HEK293 (cell line): ENCODE results near the gene SERTAD1.

Experiments used
- CTCF ChIA-PET: fragments of 350-600 bp; formaldehyde crosslinking; extraction: SDS; loops from one replicate; lab custom pipeline; 2021; ENCODE audit warnings: antibody characterized with exemption; lab: Yijun Ruan, JAX
- POLR2A ChIA-PET: fragments of 300-600 bp; formaldehyde crosslinking; extraction: SDS; loops from one replicate; lab custom pipeline; 2020; ENCODE audit warnings: antibody characterized with exemption, inconsistent platforms; lab: Yijun Ruan, JAX
- H3K27ac ChIP-seq: fragments of 200-500 bp; sonication (Bioruptor generic); 2 replicates; pipeline ENCODE4 v1.5.1; 2014; ENCODE audit warnings: low read depth, low read length, control low read depth, inconsistent platforms; ENCODE audit errors: extremely low read depth
- H3K36me3 ChIP-seq, 2 experiments: fragments of 200-500 bp in 1 of 2; sonication (Bioruptor generic) in 1 of 2; 1 replicate in 1 of 2; 2 replicates in 1 of 2; pipeline ENCODE4 v1.5.1; 2014 to 2017; ENCODE audit warnings: inconsistent platforms in 2 of 2, low read length in 2 of 2; ENCODE audit not compliant: control insufficient read depth in 2 of 2, insufficient read depth in 1 of 2
- H3K4me1 ChIP-seq: fragments of 200-500 bp; sonication (Bioruptor generic); 2 replicates; pipeline ENCODE4 v1.5.1; 2014; ENCODE audit warnings: mild to moderate bottlenecking, low read length, inconsistent platforms; ENCODE audit not compliant: control insufficient read depth, insufficient read depth
- H3K4me3 ChIP-seq: 2 replicates; pipeline ENCODE4 v1.5.1; 2011; ENCODE audit warnings: low read depth, mild to moderate bottlenecking, control low read depth, low read length, moderate library complexity
- H3K9me3 ChIP-seq: fragments of 200-500 bp; sonication (Bioruptor generic); 2 replicates; pipeline ENCODE4 v1.5.1; 2014; ENCODE audit warnings: low read depth, low read length, inconsistent platforms; ENCODE audit not compliant: control insufficient read depth, insufficient read depth
- BCL11B ChIP-seq: fragments of 450-650 bp; formaldehyde crosslinking; IDR thresholded peaks from 2 replicates; pipeline ENCODE4 v1.5.1; 2016; ENCODE audit warnings: low read depth, missing biosample characterization, missing genetic modification characterization
- SP2 ChIP-seq: fragments of 450-650 bp; formaldehyde crosslinking; IDR thresholded peaks from 2 replicates; pipeline ENCODE4 v1.5.1; 2016; ENCODE audit warnings: missing biosample characterization, missing genetic modification characterization
- ZBTB21 ChIP-seq: fragments of 450-650 bp; formaldehyde crosslinking; IDR thresholded peaks from 2 replicates; pipeline ENCODE4 v1.5.1; 2017; ENCODE audit warnings: missing biosample characterization, missing genetic modification characterization
- ZBTB8A ChIP-seq: fragments of 450-650 bp; formaldehyde crosslinking; IDR thresholded peaks from 2 replicates; pipeline ENCODE4 v1.5.1; 2016; ENCODE audit warnings: missing biosample characterization, missing genetic modification characterization
- ZFP3 ChIP-seq: fragments of 450-650 bp; formaldehyde crosslinking; IDR thresholded peaks from 2 replicates; pipeline ENCODE4 v1.5.1; 2016; ENCODE audit warnings: low read depth, missing biosample characterization, missing genetic modification characterization
- ZNF132 ChIP-seq: fragments of 450-650 bp; formaldehyde crosslinking; IDR thresholded peaks from 2 replicates; pipeline ENCODE4 v1.5.1; 2017; ENCODE audit warnings: missing biosample characterization, missing genetic modification characterization, borderline replicate concordance
- ZNF133 ChIP-seq: fragments of 450-650 bp; formaldehyde crosslinking; IDR thresholded peaks from 2 replicates; pipeline ENCODE4 v1.5.1; 2016; ENCODE audit warnings: missing biosample characterization, missing genetic modification characterization
- ZNF155 ChIP-seq: fragments of 450-650 bp; formaldehyde crosslinking; IDR thresholded peaks from 2 replicates; pipeline ENCODE4 v1.5.1; 2016; ENCODE audit warnings: missing biosample characterization, missing genetic modification characterization
- ZNF175 ChIP-seq: fragments of 450-650 bp; formaldehyde crosslinking; IDR thresholded peaks from 2 replicates; pipeline ENCODE4 v1.5.1; 2016; ENCODE audit warnings: missing biosample characterization, missing genetic modification characterization
- ZNF2 ChIP-seq: fragments of 450-650 bp; formaldehyde crosslinking; IDR thresholded peaks from 2 replicates; pipeline ENCODE4 v1.5.1; 2016; ENCODE audit warnings: missing biosample characterization, missing genetic modification characterization
- ZNF214 ChIP-seq: fragments of 450-650 bp; formaldehyde crosslinking; IDR thresholded peaks from 2 replicates; pipeline ENCODE4 v1.5.1; 2017; ENCODE audit warnings: missing biosample characterization, mild to moderate bottlenecking, missing genetic modification characterization, borderline replicate concordance
- ZNF221 ChIP-seq: fragments of 450-650 bp; formaldehyde crosslinking; IDR thresholded peaks from 2 replicates; pipeline ENCODE4 v1.5.1; 2017; ENCODE audit warnings: missing biosample characterization, missing genetic modification characterization, borderline replicate concordance
- ZNF335 ChIP-seq: fragments of 450-650 bp; formaldehyde crosslinking; conservative IDR thresholded peaks from 2 replicates; pipeline ENCODE4 v1.5.1; 2016; ENCODE audit warnings: missing biosample characterization, missing genetic modification characterization
- ZNF394 ChIP-seq: fragments of 450-650 bp; formaldehyde crosslinking; IDR thresholded peaks from 2 replicates; pipeline ENCODE4 v1.5.1; 2016; ENCODE audit warnings: missing biosample characterization, missing genetic modification characterization, mild to moderate bottlenecking, moderate library complexity, borderline replicate concordance
- ZNF501 ChIP-seq: fragments of 450-650 bp; formaldehyde crosslinking; IDR thresholded peaks from 2 replicates; pipeline ENCODE4 v1.5.1; 2016; ENCODE audit warnings: missing biosample characterization, missing genetic modification characterization
- ZNF510 ChIP-seq: fragments of 450-650 bp; formaldehyde crosslinking; IDR thresholded peaks from 2 replicates; pipeline ENCODE4 v1.5.1; 2018; ENCODE audit warnings: mild to moderate bottlenecking, missing genetic modification characterization, missing biosample characterization; ENCODE audit not compliant: insufficient replicate concordance
- ZNF560 ChIP-seq: fragments of 450-650 bp; formaldehyde crosslinking; IDR thresholded peaks from 2 replicates; pipeline ENCODE4 v1.5.1; 2017; ENCODE audit warnings: missing biosample characterization, missing genetic modification characterization, borderline replicate concordance
- ZNF624 ChIP-seq: fragments of 450-650 bp; formaldehyde crosslinking; IDR thresholded peaks from 2 replicates; pipeline ENCODE4 v1.5.1; 2017; ENCODE audit warnings: missing biosample characterization, missing genetic modification characterization
- ZNF660 ChIP-seq: fragments of 450-650 bp; IDR thresholded peaks from 2 replicates; pipeline ENCODE4 v1.5.1; 2018; ENCODE audit warnings: missing biosample characterization, mild to moderate bottlenecking, missing genetic modification characterization
- ZNF768 ChIP-seq: fragments of 450-650 bp; formaldehyde crosslinking; IDR thresholded peaks from 2 replicates; pipeline ENCODE4 v1.5.1; 2018; ENCODE audit warnings: missing biosample characterization, mild to moderate bottlenecking, missing genetic modification characterization
- ZSCAN16 ChIP-seq: fragments of 450-650 bp; formaldehyde crosslinking; IDR thresholded peaks from 2 replicates; pipeline ENCODE4 v1.5.1; 2016; ENCODE audit warnings: missing biosample characterization, missing genetic modification characterization
- ZSCAN5A ChIP-seq: fragments of 450-650 bp; formaldehyde crosslinking; IDR thresholded peaks from 2 replicates; pipeline ENCODE4 v1.5.1; 2016; ENCODE audit warnings: missing biosample characterization, missing genetic modification characterization
- TF ChIP-seq, protein P1 (sequence below): fragments of 450-650 bp; formaldehyde crosslinking; IDR thresholded peaks from 2 replicates; pipeline ENCODE4 v1.5.1; 2016; ENCODE audit warnings: missing biosample characterization, missing genetic modification characterization
- TF ChIP-seq, protein P2 (sequence below): fragments of 450-650 bp; formaldehyde crosslinking; IDR thresholded peaks from 2 replicates; pipeline ENCODE4 v1.5.1; 2016; ENCODE audit warnings: missing biosample characterization, missing genetic modification characterization
- TF ChIP-seq, protein P3 (sequence below): fragments of 450-650 bp; formaldehyde crosslinking; IDR thresholded peaks from 2 replicates; pipeline ENCODE4 v1.5.1; 2016; ENCODE audit warnings: missing biosample characterization, missing genetic modification characterization
- TF ChIP-seq, protein P4 (sequence below): fragments of 450-650 bp; formaldehyde crosslinking; IDR thresholded peaks from 2 replicates; pipeline ENCODE4 v1.5.1; 2016; ENCODE audit warnings: missing biosample characterization, missing genetic modification characterization
- TF ChIP-seq, protein P5 (sequence below): fragments of 450-650 bp; formaldehyde crosslinking; IDR thresholded peaks from 2 replicates; pipeline ENCODE4 v1.5.1; 2016; ENCODE audit warnings: missing biosample characterization, missing genetic modification characterization

Gene SERTAD1

DNA sequence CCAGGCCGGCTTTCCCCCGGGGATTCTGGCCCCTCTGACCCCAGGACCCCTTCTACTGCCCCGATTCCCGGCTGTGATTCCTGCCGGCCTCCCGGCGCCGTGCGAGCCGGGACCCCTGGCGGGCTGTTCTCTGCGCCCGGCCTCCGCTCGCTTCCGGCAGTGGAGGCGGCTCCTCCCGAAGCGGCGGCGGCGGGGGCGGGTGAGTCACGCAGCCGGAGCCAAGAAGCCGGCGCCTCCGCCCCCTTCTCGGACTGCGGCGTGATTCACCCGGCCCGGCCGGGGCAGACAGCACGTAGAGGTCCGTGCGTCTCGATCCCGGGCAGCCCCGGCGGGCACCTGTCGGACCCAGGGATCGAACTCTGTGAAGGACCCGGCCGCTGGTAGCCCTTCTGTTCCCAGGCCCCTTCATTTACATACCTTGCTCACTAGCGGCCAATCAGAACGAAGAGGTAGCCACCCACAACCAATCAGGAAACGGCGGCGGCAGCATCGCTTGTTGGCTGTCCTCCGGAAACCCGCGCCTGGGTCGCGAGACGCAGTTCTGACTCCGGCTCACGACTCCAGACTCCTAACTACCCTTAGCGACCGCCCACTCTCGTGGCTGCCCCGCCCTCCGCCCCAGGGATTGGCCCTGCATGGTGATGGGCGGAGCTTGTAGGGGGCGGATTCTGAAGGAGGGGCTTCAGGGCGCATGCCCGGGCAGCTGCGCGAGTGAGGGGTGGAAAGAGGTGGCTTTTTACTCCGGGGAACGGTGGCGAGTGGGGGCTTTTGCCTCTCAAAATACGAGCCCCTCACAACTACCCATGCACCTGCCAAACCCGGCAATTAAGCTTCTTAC lies at the start of gene SERTAD1:
TSS of gene SERTAD1 (minus strand) at position 543 of the 838 bp plus-strand sequence. CDS start 2,446 bp downstream, outside the sequence.
- peaks cover 19% of the 10 kb centered on the region for H3K4me1 ChIP-seq
- H3K9me3 ChIP-seq = no peaks in the 10 kb centered on the region
- ChIA-PET POLR2A (interaction anchor here (0.5 to 9.2 kb wide), 58 partner anchors 12 to 1539 kb away, joined by 3 to 428 read pairs (median 4); partner anchors contain the start of genes AKT2, BLVRB, C19orf47 and DYRK1B), CTCF (interaction anchor here (0.6 to 3.2 kb wide), 34 partner anchors 8 to 286 kb away, joined by 3 to 26 read pairs (median 5); partner anchors contain the start of genes BLVRB, LTBP4, PRX and SERTAD3)
- H3K4me3 ChIP-seq = peak within 1 kb of the TSS; percentile 67
- peak within 1 kb of the TSS; percentile 97 for H3K27ac ChIP-seq
- H3K36me3 ChIP-seq = peaks cover 13 to 15% of the 10 kb centered on the region in 2 experiments
- TF ChIP-seq ZFP3 (tag by site-specific recombination) (no peak), SP2 (tag by site-specific recombination) (peak; percentile 99), ZNF214 (no peak), ZNF560 (no peak; the same call in 1 of the 2 replicates), ZNF221 (tag by site-specific recombination) (0 out of 2 replicates have a peak, but pooled peaks have one; percentile 38), ZNF624 (no peak), ZNF2 (tag by site-specific recombination) (peak; percentile 62; the same call in 1 of the 2 replicates), ZBTB8A (tag by site-specific recombination) (peak; percentile 91), ZBTB21 (tag by site-specific recombination) (no peak), ZNF660 (tag by site-specific recombination) (peak; percentile 94; the same call in 1 of the 2 replicates), ZNF132 (tag by site-specific recombination) (no peak), ZNF768 (no peak), ZNF133 (tag by site-specific recombination) (no peak), BCL11B (tag by site-specific recombination) (peak; percentile 96), ZNF335 (tag by site-specific recombination) (peak; percentile 98), ZNF155 (tag by site-specific recombination) (no peak), ZNF501 (tag by site-specific recombination) (0 out of 2 replicates have a peak, but pooled peaks have one; percentile 12), ZSCAN16 (tag by site-specific recombination) (no peak), ZNF394 (tag by site-specific recombination) (peak; percentile 74), ZNF175 (tag by site-specific recombination) (no peak), ZNF510 (no peak), ZSCAN5A (tag by site-specific recombination) (0 out of 2 replicates have a peak, but pooled peaks have one; percentile 57)
- TF ChIP-seq, protein P1, sequence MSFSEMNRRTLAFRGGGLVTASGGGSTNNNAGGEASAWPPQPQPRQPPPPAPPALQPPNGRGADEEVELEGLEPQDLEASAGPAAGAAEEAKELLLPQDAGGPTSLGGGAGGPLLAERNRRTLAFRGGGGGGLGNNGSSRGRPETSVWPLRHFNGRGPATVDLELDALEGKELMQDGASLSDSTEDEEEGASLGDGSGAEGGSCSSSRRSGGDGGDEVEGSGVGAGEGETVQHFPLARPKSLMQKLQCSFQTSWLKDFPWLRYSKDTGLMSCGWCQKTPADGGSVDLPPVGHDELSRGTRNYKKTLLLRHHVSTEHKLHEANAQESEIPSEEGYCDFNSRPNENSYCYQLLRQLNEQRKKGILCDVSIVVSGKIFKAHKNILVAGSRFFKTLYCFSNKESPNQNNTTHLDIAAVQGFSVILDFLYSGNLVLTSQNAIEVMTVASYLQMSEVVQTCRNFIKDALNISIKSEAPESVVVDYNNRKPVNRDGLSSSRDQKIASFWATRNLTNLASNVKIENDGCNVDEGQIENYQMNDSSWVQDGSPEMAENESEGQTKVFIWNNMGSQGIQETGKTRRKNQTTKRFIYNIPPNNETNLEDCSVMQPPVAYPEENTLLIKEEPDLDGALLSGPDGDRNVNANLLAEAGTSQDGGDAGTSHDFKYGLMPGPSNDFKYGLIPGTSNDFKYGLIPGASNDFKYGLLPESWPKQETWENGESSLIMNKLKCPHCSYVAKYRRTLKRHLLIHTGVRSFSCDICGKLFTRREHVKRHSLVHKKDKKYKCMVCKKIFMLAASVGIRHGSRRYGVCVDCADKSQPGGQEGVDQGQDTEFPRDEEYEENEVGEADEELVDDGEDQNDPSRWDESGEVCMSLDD = no peak; the same call in 1 of the 2 replicates
- TF ChIP-seq, protein P2, sequence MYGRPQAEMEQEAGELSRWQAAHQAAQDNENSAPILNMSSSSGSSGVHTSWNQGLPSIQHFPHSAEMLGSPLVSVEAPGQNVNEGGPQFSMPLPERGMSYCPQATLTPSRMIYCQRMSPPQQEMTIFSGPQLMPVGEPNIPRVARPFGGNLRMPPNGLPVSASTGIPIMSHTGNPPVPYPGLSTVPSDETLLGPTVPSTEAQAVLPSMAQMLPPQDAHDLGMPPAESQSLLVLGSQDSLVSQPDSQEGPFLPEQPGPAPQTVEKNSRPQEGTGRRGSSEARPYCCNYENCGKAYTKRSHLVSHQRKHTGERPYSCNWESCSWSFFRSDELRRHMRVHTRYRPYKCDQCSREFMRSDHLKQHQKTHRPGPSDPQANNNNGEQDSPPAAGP = peak; percentile 86
- TF ChIP-seq, protein P3, sequence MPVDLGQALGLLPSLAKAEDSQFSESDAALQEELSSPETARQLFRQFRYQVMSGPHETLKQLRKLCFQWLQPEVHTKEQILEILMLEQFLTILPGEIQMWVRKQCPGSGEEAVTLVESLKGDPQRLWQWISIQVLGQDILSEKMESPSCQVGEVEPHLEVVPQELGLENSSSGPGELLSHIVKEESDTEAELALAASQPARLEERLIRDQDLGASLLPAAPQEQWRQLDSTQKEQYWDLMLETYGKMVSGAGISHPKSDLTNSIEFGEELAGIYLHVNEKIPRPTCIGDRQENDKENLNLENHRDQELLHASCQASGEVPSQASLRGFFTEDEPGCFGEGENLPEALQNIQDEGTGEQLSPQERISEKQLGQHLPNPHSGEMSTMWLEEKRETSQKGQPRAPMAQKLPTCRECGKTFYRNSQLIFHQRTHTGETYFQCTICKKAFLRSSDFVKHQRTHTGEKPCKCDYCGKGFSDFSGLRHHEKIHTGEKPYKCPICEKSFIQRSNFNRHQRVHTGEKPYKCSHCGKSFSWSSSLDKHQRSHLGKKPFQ (tag by site-specific recombination) = no peak
- TF ChIP-seq, protein P4, sequence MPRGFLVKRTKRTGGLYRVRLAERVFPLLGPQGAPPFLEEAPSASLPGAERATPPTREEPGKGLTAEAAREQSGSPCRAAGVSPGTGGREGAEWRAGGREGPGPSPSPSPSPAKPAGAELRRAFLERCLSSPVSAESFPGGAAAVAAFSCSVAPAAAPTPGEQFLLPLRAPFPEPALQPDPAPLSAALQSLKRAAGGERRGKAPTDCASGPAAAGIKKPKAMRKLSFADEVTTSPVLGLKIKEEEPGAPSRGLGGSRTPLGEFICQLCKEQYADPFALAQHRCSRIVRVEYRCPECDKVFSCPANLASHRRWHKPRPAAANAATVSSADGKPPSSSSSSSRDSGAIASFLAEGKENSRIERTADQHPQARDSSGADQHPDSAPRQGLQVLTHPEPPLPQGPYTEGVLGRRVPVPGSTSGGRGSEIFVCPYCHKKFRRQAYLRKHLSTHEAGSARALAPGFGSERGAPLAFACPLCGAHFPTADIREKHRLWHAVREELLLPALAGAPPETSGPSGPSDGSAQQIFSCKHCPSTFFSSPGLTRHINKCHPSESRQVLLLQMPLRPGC = peak; percentile 64
- TF ChIP-seq, protein P5, sequence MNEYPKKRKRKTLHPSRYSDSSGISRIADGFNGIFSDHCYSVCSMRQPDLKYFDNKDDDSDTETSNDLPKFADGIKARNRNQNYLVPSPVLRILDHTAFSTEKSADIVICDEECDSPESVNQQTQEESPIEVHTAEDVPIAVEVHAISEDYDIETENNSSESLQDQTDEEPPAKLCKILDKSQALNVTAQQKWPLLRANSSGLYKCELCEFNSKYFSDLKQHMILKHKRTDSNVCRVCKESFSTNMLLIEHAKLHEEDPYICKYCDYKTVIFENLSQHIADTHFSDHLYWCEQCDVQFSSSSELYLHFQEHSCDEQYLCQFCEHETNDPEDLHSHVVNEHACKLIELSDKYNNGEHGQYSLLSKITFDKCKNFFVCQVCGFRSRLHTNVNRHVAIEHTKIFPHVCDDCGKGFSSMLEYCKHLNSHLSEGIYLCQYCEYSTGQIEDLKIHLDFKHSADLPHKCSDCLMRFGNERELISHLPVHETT (tag by site-specific recombination) = 0 out of 2 replicates have a peak, but pooled peaks have one; percentile 24
